ENCODE data around the gene TTYH3. TPM values are rescaled to one million over a fixed set of nuclear protein-coding genes. Genes with fewer than 3 reads are reported as not detected.

TTYH3 gene
- total RNA-seq, 2 experiments from 2014 or later, result 23.8 to 63.6 TPM

GRCh38 chr7:2626498-2627117 is 5.2 kb upstream of the TTYH3 start:
- H3K4me1 ChIP-seq (ENCODE audit: insufficient read depth, low read length, poor library complexity, severe bottlenecking), result peaks cover 5% of the 10 kb centered on the region
- no peaks in the 10 kb centered on the region for H3K36me3 ChIP-seq (ENCODE audit: insufficient read depth, low read length)
- no TSS peak for BruUV-seq (replicated peaks)
- no peak overlapping the region for H2AFZ ChIP-seq (ENCODE audit: low read length)
- POLR2A ChIA-PET, result no interaction called here
- intact Hi-C loops (cut with micrococcal nuclease; ENCODE audit: unreplicated experiment), result no loop called here
- no peak overlapping the region for H3K4me3 ChIP-seq (ENCODE audit: low read depth, low read length, poor library complexity, severe bottlenecking)
- H3K9me3 ChIP-seq (ENCODE audit: low read length), result no peaks in the 10 kb centered on the region
- TF ChIP-seq, protein P1, sequence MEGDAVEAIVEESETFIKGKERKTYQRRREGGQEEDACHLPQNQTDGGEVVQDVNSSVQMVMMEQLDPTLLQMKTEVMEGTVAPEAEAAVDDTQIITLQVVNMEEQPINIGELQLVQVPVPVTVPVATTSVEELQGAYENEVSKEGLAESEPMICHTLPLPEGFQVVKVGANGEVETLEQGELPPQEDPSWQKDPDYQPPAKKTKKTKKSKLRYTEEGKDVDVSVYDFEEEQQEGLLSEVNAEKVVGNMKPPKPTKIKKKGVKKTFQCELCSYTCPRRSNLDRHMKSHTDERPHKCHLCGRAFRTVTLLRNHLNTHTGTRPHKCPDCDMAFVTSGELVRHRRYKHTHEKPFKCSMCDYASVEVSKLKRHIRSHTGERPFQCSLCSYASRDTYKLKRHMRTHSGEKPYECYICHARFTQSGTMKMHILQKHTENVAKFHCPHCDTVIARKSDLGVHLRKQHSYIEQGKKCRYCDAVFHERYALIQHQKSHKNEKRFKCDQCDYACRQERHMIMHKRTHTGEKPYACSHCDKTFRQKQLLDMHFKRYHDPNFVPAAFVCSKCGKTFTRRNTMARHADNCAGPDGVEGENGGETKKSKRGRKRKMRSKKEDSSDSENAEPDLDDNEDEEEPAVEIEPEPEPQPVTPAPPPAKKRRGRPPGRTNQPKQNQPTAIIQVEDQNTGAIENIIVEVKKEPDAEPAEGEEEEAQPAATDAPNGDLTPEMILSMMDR (conservative IDR thresholded peaks at IDR 0.05; ENCODE audit: low read length), result no peak
- no peak for TF ChIP-seq EZH2phosphoT487 (IDR thresholded peaks at IDR 0.05; ENCODE audit: borderline replicate concordance, low read depth, low read length)
- H3K4me2 ChIP-seq (ENCODE audit: low read length), result no peak overlapping the region
- DNase-seq (ENCODE audit: low spot score), result no peak
- no peaks in the 10 kb centered on the region for H4K20me1 ChIP-seq (ENCODE audit: insufficient read depth, low read length)
- H3K79me2 ChIP-seq (ENCODE audit: insufficient read depth, low read depth, low read length), result no peaks in the 10 kb centered on the region
- CTCF ChIA-PET (ENCODE audit: unreplicated experiment), result no interaction called here
- H3K27ac ChIP-seq (ENCODE audit: low read depth, low read length, poor library complexity, severe bottlenecking), result no peak overlapping the region
- no peaks in the 10 kb centered on the region for H3K9me2 ChIP-seq (ENCODE audit: insufficient read depth, low read length)

- peaks cover 7% of the 10 kb centered on the region for H3K4me1 ChIP-seq (ENCODE audit: insufficient read depth, low read length, poor library complexity, severe bottlenecking)
- H4K20me1 ChIP-seq (ENCODE audit: insufficient read depth, low read length), result no peaks in the 10 kb centered on the region
- no peak overlapping the region for H3K4me2 ChIP-seq (ENCODE audit: low read length)
- no peaks in the 10 kb centered on the region for H3K9me3 ChIP-seq (ENCODE audit: low read length)
- no TSS peak for BruUV-seq (replicated peaks)
- H3K27ac ChIP-seq (ENCODE audit: low read depth, low read length, poor library complexity, severe bottlenecking), result no peak overlapping the region
- DNase-seq (ENCODE audit: low spot score), result no peak
- no peak overlapping the region for H3K4me3 ChIP-seq (ENCODE audit: low read depth, low read length, poor library complexity, severe bottlenecking)
- no peak overlapping the region for H2AFZ ChIP-seq (ENCODE audit: low read length)
- no peaks in the 10 kb centered on the region for H3K79me2 ChIP-seq (ENCODE audit: insufficient read depth, low read depth, low read length)
- no peaks in the 10 kb centered on the region for H3K36me3 ChIP-seq (ENCODE audit: insufficient read depth, low read length)
- intact Hi-C loops (cut with micrococcal nuclease; ENCODE audit: unreplicated experiment), result no loop called here
- H3K9me2 ChIP-seq (ENCODE audit: insufficient read depth, low read length), result no peaks in the 10 kb centered on the region
- CTCF ChIA-PET (ENCODE audit: unreplicated experiment), result no interaction called here
- TF ChIP-seq, protein P1 (conservative IDR thresholded peaks at IDR 0.05; ENCODE audit: low read length), result no peak
- no peak for TF ChIP-seq EZH2phosphoT487 (IDR thresholded peaks at IDR 0.05; ENCODE audit: borderline replicate concordance, low read depth, low read length)
- POLR2A ChIA-PET, result interaction anchor here (1.0 kb wide), 1 partner anchor 9 kb away, joined by 3 read pairs; no protein-coding TSS in a partner anchor
Measured at GRCh38 chr7:2627258-2628129, 4.3 kb upstream of the TTYH3 start.

- H3K36me3 ChIP-seq (ENCODE audit: insufficient read depth, low read length), result no peaks in the 10 kb centered on the region
- CTCF ChIA-PET (ENCODE audit: unreplicated experiment), result no interaction called here
- no peaks in the 10 kb centered on the region for H3K9me3 ChIP-seq (ENCODE audit: low read length)
- POLR2A ChIA-PET, result interaction anchor here (0.6 to 1.0 kb wide), 3 partner anchors 9 to 830 kb away, joined by 3 to 4 read pairs (median 3); no protein-coding TSS in a partner anchor
- no peak overlapping the region for H2AFZ ChIP-seq (ENCODE audit: low read length)
- TF ChIP-seq, protein P1 (conservative IDR thresholded peaks at IDR 0.05; ENCODE audit: low read length), result no peak
- no peak for TF ChIP-seq EZH2phosphoT487 (IDR thresholded peaks at IDR 0.05; ENCODE audit: borderline replicate concordance, low read depth, low read length)
- DNase-seq (ENCODE audit: low spot score), result no peak
- no TSS peak for BruUV-seq (replicated peaks)
- intact Hi-C loops (cut with micrococcal nuclease; ENCODE audit: unreplicated experiment), result no loop called here
- peaks cover 12% of the 10 kb centered on the region for H3K4me1 ChIP-seq (ENCODE audit: insufficient read depth, low read length, poor library complexity, severe bottlenecking)
- H4K20me1 ChIP-seq (ENCODE audit: insufficient read depth, low read length), result no peaks in the 10 kb centered on the region
- H3K79me2 ChIP-seq (ENCODE audit: insufficient read depth, low read depth, low read length), result no peaks in the 10 kb centered on the region
- no peak overlapping the region for H3K4me3 ChIP-seq (ENCODE audit: low read depth, low read length, poor library complexity, severe bottlenecking)
- H3K4me2 ChIP-seq (ENCODE audit: low read length), result no peak overlapping the region
- no peak overlapping the region for H3K27ac ChIP-seq (ENCODE audit: low read depth, low read length, poor library complexity, severe bottlenecking)
- no peaks in the 10 kb centered on the region for H3K9me2 ChIP-seq (ENCODE audit: insufficient read depth, low read length)
Measured at GRCh38 chr7:2628130-2628482, 3.7 kb upstream of the TTYH3 start.

Measured in OCI-LY7 (cell line).